Neural progenitor cell (in vitro differentiated cells): ENCODE results near the gene WEE2.

ENCODE experiments used
- EZH2 ChIP-seq: fragments of 200-600 bp; sonication (generic); IDR thresholded peaks from 2 replicates; pipeline ENCODE4 v1.6.1; 2017; ENCODE audit warnings: antibody characterized with exemption, mild to moderate bottlenecking, moderate library complexity
- TF ChIP-seq, protein P1 (sequence below): fragments of 200-600 bp; sonication (generic); IDR thresholded peaks from 2 replicates; pipeline ENCODE4 v1.5.1; 2017; ENCODE audit warnings: antibody characterized with exemption, mild to moderate bottlenecking

DNA sequence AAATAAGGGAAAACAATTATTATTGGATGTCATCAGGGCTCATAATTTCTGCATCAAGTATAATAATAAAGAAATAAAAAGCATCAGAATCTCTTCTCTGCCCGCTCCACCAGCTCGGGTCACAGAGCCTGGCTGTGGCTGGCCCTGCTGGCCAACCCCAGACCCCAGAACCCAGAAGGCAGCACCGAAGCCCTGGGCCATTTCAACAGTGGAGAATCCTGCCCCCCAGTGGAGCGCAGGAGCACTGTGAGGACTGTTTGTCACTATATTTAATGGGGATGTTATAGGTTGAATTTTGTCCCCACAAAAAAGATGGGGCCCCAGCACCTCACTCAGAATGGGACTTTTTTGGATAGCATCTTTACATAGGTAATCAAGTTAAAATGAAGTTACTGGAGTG lies 33.5 kb upstream of the WEE2 start:
- TF ChIP-seq, protein P1, sequence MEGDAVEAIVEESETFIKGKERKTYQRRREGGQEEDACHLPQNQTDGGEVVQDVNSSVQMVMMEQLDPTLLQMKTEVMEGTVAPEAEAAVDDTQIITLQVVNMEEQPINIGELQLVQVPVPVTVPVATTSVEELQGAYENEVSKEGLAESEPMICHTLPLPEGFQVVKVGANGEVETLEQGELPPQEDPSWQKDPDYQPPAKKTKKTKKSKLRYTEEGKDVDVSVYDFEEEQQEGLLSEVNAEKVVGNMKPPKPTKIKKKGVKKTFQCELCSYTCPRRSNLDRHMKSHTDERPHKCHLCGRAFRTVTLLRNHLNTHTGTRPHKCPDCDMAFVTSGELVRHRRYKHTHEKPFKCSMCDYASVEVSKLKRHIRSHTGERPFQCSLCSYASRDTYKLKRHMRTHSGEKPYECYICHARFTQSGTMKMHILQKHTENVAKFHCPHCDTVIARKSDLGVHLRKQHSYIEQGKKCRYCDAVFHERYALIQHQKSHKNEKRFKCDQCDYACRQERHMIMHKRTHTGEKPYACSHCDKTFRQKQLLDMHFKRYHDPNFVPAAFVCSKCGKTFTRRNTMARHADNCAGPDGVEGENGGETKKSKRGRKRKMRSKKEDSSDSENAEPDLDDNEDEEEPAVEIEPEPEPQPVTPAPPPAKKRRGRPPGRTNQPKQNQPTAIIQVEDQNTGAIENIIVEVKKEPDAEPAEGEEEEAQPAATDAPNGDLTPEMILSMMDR, result peak; percentile 92
- no peak for TF ChIP-seq EZH2
